ENCODE data around the gene SPTLC2. TPM values are rescaled to one million over a fixed set of nuclear protein-coding genes. Genes with fewer than 3 reads are reported as not detected.

The SPTLC2 gene
- total RNA-seq, 1 experiment from 2014 or later = 10.4 TPM

GRCh38 chr14:77469539-77469938, 146.9 kb downstream of the SPTLC2 start:
- no peak for DNase-seq (ENCODE audit: low spot score)

DNA sequence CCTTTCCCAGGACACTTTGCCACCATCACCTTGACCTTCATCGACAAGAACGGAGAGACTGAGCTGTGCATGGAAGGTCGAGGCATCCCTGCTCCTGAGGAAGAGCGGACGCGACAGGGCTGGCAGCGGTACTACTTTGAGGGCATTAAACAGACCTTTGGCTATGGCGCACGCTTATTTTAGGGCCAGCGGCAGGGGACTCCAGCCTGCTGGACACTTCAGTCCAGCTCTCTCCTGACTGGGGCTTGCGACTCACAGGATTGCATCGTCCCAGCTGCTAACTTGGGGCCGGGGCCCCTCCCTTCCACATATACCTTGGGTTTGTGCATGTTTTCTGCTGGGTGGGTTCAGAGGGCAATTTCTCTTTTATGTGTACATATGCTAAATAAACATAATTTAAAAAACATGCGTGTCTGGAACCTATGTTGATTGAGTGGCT, 147.4 kb downstream of the SPTLC2 start:
- DNase-seq (ENCODE audit: low spot score) = no peak

- DNase-seq (ENCODE audit: low spot score) = no peak
Measured at GRCh38 chr14:77467801-77468200, 148.6 kb downstream of the SPTLC2 start.

GRCh38 chr14:77459072-77459723, 157.2 kb downstream of the SPTLC2 start:
- DNase-seq (ENCODE audit: low spot score) = peak; percentile 45

DNA sequence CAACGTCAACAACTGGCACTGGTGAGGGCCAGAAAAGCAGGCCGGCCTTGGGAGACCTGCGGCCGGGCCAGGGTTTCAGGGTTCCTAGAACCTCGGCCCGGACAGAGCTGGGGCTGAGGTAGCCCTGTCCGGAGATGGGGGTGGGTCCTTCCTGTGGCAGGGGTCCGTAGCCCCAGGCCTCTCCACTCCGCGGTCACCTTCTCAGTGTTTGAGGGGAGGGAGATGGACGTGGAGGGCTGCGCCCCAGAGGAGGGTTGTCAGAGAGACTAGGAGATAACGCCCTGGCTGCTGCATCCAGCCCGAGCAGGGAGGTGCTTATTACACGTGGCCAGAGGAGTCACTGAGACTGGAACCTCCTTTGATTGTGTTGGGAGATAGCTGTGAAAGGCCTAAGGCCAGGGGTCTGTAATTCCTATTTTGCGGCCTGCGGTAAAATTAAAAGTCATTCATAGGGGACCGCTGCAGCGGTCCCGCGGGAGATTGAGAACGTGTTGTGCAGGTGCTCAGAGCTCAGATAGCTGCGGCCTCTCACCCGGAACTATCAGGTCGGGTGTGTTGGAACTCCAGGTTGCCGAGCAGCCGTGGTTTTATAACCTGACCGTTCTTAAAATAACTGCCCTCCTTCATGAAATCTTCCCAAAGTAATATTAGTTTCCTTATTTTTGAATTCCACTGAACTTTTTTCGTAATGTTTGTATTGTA, 158.0 kb downstream of the SPTLC2 start:
- DNase-seq (ENCODE audit: low spot score) = no peak

GRCh38 chr14:77457522-77458248, 158.8 kb downstream of the SPTLC2 start, which contains the start of the genes AHSA1 and VIPAS39:
Gene AHSA1, plus strand, starts transcription at chr14:77458093. Its CDS starts 97 bp downstream, at chr14:77458190.
Gene VIPAS39, minus strand, starts transcription at chr14:77457601. Its CDS starts 3,499 bp downstream, at chr14:77454102.
- DNase-seq (ENCODE audit: low spot score) = peak; percentile 99

- no peak for DNase-seq (ENCODE audit: low spot score)
Measured at GRCh38 chr14:77457115-77457521, 159.3 kb downstream of the SPTLC2 start.

Other genes with a start within 250 kb of the SPTLC2 start
- gene TMED8, start 239.5 kb downstream of the SPTLC2 start, total RNA-seq (2014; rRNA removed; shearing (Covaris generic)) = 7.0 and 8.5 TPM in 2 replicates
- 2.1 and 3.6 TPM in 2 replicates for gene SAMD15, start 239.3 kb downstream of the SPTLC2 start, total RNA-seq (2014; rRNA removed; shearing (Covaris generic))
- gene NOXRED1, start 193.1 kb downstream of the SPTLC2 start, total RNA-seq (2014; rRNA removed; shearing (Covaris generic)) = not detected in 2 replicates
- 21.6 and 28.1 TPM in 2 replicates for gene VIPAS39, start 159.0 kb downstream of the SPTLC2 start, total RNA-seq (2014; rRNA removed; shearing (Covaris generic))
- gene AHSA1, start 158.5 kb downstream of the SPTLC2 start, total RNA-seq (2014; rRNA removed; shearing (Covaris generic)) = 224 and 235 TPM in 2 replicates
- gene ISM2, start 117.8 kb downstream of the SPTLC2 start, total RNA-seq (2014; rRNA removed; shearing (Covaris generic)) = not detected in 2 replicates
- gene ALKBH1, start 91.4 kb upstream of the SPTLC2 start, total RNA-seq (2014; rRNA removed; shearing (Covaris generic)) = 20.0 and 20.3 TPM in 2 replicates
- gene SLIRP, start 91.5 kb upstream of the SPTLC2 start, total RNA-seq (2014; rRNA removed; shearing (Covaris generic)) = 508 and 814 TPM in 2 replicates
- gene SNW1, start 144.5 kb upstream of the SPTLC2 start, total RNA-seq (2014; rRNA removed; shearing (Covaris generic)) = 71.1 and 71.2 TPM in 2 replicates
- 3.3 and 7.7 TPM in 2 replicates for gene ADCK1, start 183.5 kb upstream of the SPTLC2 start, total RNA-seq (2014; rRNA removed; shearing (Covaris generic))